Pancreas (tissue), 10 donors: Measurements from ENCODE around the gene TNFRSF13B. TPM values are rescaled to one million over a fixed set of nuclear protein-coding genes. Genes with fewer than 3 reads are reported as not detected.

Experiments used
- ATAC-seq, 4 donors: fragments of 200-7000 bp; cut with Tn5 transposase; one replicate each; pipeline versions ENCODE4 v1.8.0 to v1.9.1; 2020; ENCODE audit warnings: mild to moderate bottlenecking in 4 of 4, moderate library complexity in 4 of 4
- DNase-seq, 6 donors: peaks; one replicate each; pipeline ENCODE4 v3.0.0-alpha.2; 2020
- FAIRE-seq: peaks from 2 replicates; lab custom pipeline; 2012; peaks lifted over from hg19 to GRCh38; lab: Jason Lieb, UNC
- H3K27ac ChIP-seq, 4 donors: fragments of 200-600 bp; sonication (generic); 1 replicate in 3 of 4; 2 replicates in 1 of 4; pipeline versions ENCODE4 v1.5.0 to v1.8.0; 2020
- H3K27me3 ChIP-seq, 4 donors: fragments of 200-600 bp; one replicate each; pipeline ENCODE4 v1.8.0; 2021
- H3K36me3 ChIP-seq, 3 donors: fragments of 200-600 bp; sonication (generic) in 1 of 3; one replicate each; pipeline versions ENCODE4 v1.5.0 to v1.8.0; 2020 to 2021
- H3K4me1 ChIP-seq, 3 donors: fragments of 200-600 bp; one replicate each; pipeline ENCODE4 v1.8.0; 2021
- H3K4me3 ChIP-seq, 4 donors: fragments of 200-600 bp; sonication (generic) in 2 of 4; one replicate each; pipeline versions ENCODE4 v1.5.0 to v1.8.0; 2020 to 2021
- H3K9me3 ChIP-seq, 4 donors: fragments of 200-600 bp; one replicate each; pipeline ENCODE4 v1.8.0; 2021
- WGBS, 2 donors: extraction: QIAGEN DNeasy Blood & Tissue Kit; methylation state at CpG; one replicate each; pipeline ENCODE4 v1.1.7; 2013; 5-methylcytosine and 5-hydroxymethylcytosine counted together
- intact Hi-C, 3 donors: fragments of 100-400 bp; cut with DNase I; formaldehyde crosslinking; loops; one replicate each; pipeline versions ENCODE4 v1.11.1 to v1.14.2; 2022
- polyA plus RNA-seq, 2 donors: library from polyadenylated mRNA; stranded (reverse); fragments of 200-250 nt; gene quantifications; one replicate each; pipeline ENCODE4 v1.2.3, GENCODE V29; 2013
- total RNA-seq, 6 donors: library from RNA; stranded (reverse); fragmentation: NEBNext Ultra II Directional in 4 of 6; extraction: Animal tissue kit (Norgen Biotek cat#: 25700) in 4 of 6; gene quantifications; one replicate each; pipeline versions ENCODE4 v1.2.1 to v1.2.4, GENCODE V29; 2021 to 2023
- TF ChIP-seq, protein P1 (sequence below), 4 donors: fragments of 200-600 bp; sonication (generic) in 3 of 4; IDR thresholded peaks; one replicate each; pipeline versions ENCODE4 v1.5.0 to v1.8.0; 2021; ENCODE audit warnings: antibody characterized with exemption in 4 of 4
- donor health status: healthy with polysubstance abuse.
- donor health status: DM: no; HTN: no; CAD: no; lungs with moderate emphysema.
- donor health status: DM: no; HTN: no; CAD: no.
- donor health status: control.
- donor health status: control.
- donor health status: Bipolar disorder and iron deficiency.
- donor health status: DM: yes; HTN: yes; CAD: no.
- donor health status: DM: no; HTN: no; CAD: no.
- donor health status: DM: no; HTN: no; CAD: no.
- donor health status: DM: yes; HTN: yes; CAD: no.

Gene TNFRSF13B
- total and polyA plus RNA-seq, 8 donors: 0.16 TPM; not detected in 7

DNA sequence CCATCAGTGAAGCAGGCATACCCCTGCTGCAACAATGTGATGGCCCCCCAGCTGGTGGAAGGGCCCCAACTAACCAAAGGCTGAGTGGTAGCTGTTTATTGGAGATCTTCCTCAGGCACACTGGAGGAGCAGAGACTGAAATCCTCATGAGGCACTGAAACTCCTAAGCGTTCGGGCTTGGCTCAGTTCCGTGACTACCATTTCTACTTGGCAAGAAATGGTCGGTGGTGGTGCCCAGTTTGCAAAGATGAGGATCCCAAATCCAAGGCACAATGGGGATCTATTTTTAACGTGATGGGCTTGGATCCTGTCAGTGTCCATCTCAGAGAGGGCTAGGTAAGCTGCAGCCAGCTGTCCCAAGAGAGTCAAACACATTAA is 82.8 kb downstream of the TNFRSF13B start:
- Histone ChIP-seq H3K36me3 (no peaks in the 10 kb centered on the region), H3K4me3 (no peak overlapping the region), H3K9me3 (no peaks in the 10 kb centered on the region), H3K4me1 (no peaks in the 10 kb centered on the region), H3K27me3 (no peaks in the 10 kb centered on the region), H3K27ac (no peak overlapping the region)
- TF ChIP-seq, protein P1, sequence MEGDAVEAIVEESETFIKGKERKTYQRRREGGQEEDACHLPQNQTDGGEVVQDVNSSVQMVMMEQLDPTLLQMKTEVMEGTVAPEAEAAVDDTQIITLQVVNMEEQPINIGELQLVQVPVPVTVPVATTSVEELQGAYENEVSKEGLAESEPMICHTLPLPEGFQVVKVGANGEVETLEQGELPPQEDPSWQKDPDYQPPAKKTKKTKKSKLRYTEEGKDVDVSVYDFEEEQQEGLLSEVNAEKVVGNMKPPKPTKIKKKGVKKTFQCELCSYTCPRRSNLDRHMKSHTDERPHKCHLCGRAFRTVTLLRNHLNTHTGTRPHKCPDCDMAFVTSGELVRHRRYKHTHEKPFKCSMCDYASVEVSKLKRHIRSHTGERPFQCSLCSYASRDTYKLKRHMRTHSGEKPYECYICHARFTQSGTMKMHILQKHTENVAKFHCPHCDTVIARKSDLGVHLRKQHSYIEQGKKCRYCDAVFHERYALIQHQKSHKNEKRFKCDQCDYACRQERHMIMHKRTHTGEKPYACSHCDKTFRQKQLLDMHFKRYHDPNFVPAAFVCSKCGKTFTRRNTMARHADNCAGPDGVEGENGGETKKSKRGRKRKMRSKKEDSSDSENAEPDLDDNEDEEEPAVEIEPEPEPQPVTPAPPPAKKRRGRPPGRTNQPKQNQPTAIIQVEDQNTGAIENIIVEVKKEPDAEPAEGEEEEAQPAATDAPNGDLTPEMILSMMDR (IDR thresholded peaks at IDR 0.05): no peak
- ATAC-seq (no peak), FAIRE-seq (no peak), DNase-seq (no peak)
- intact Hi-C loops: no loop called here
- 73 to 75% methylated on average over 5 of the region's 5 CpGs for WGBS, 2 donors

Other genes starting within 250 kb of the TNFRSF13B start
- 100 to 1,000 TPM in 2 of 6 donors, 10 to 100 TPM in 4; 91.8 to 134 (median 98.1) TPM for gene MPRIP, start 70.3 kb upstream of the TNFRSF13B start, total RNA-seq
- 100 to 1,000 TPM; 174 to 242 TPM for gene MPRIP, start 70.3 kb upstream of the TNFRSF13B start, polyA plus RNA-seq
- gene PLD6, start 234.2 kb upstream of the TNFRSF13B start, total RNA-seq: 1 to 10 TPM; 1.5 to 3.4 (median 2.3) TPM
- gene PLD6, start 234.2 kb upstream of the TNFRSF13B start, polyA plus RNA-seq: 1 to 10 TPM; 2.3 to 3.4 TPM